ENCODE results near the gene BTBD17.

- peak; percentile 79 to 95 for TF ChIP-seq CTCF (conservative IDR thresholded peaks at IDR 0.05; ENCODE audit: low read depth in 2 of 2)
- no peak for TF ChIP-seq POLR2AphosphoS5 (IDR thresholded peaks at IDR 0.05; ENCODE audit: low read depth)
Observed at GRCh38 chr17:74368341-74369081, 6.8 kb upstream of the BTBD17 start.

Measured in GM23338 (cell line).